Dermis microvascular lymphatic vessel endothelial cell (primary cell): Measurements from ENCODE around the gene AUTS2. TPM values are rescaled to one million over a fixed set of nuclear protein-coding genes. Genes with fewer than 3 reads are reported as not detected.
"Not testable (repeated sequence)": the region's sequence is repeated elsewhere in the genome, so short reads cannot be mapped to it uniquely, and the experiment has no call there.

Experiments
- DNase-seq, 2 donors: peaks; one replicate each; pipeline versions ENCODE4 v3.0.0 to v3.0.0-alpha.2; 2010; ENCODE audit warnings: low read depth in 2 of 2
- total RNA-seq: library from RNA; depleted of rRNA; stranded (reverse); fragments of >200 nt; gene quantifications from 2 replicates; pipeline ENCODE4 v1.2.1, GENCODE V29; 2014

The AUTS2 gene
- total RNA-seq, 1 donor from 2014 or later, result 0.51 TPM

GRCh38 chr7:70360557-70360956 is 762.3 kb downstream of the AUTS2 start:
- no peak for DNase-seq

DNA sequence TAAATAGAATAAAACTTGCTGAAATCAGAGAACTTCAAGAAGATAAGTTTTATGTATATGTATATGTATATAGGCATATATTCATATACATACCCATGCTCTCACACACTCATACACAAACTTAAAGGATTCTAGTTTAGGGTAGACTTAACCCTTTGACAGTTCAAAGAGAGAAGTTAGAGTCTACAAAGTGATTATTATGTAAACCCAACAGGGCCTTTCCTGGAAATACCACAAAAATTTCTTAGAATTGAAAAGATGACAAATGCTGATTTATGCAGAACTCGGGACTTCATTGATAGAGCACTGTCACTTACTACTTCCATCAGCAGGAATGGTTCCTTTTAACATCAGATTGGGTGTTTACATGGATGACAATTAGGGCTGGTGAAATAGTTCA is 763.5 kb downstream of the AUTS2 start:
- no peak for DNase-seq

- not testable (repeated sequence) for DNase-seq
These were observed 766.1 kb downstream of the AUTS2 start for GRCh38 chr7:70364393-70364792.

DNA sequence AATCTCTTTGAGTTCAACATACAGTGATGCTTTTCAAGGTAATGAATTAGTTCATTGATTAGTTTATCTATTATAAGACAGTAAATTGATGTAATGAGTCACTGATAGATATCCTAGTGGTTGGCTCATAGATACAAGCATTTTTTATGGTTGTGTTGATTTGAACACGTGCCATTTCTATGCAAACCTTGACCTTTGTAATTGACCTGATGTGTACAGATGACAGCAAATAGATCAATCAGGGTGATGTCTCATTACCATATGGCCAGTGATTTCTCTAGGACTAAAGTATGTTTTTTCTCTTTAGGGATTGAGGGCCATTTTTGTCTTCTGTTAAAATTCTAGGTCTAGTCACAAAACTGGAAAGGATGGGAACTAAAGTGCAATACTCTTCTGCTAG is 773.4 kb downstream of the AUTS2 start:
- no peak for DNase-seq

GRCh38 chr7:70372768-70373515 is 774.7 kb downstream of the AUTS2 start:
- DNase-seq, result no peak

- no peak for DNase-seq
These were observed 776.7 kb downstream of the AUTS2 start for GRCh38 chr7:70374772-70375533.

DNA sequence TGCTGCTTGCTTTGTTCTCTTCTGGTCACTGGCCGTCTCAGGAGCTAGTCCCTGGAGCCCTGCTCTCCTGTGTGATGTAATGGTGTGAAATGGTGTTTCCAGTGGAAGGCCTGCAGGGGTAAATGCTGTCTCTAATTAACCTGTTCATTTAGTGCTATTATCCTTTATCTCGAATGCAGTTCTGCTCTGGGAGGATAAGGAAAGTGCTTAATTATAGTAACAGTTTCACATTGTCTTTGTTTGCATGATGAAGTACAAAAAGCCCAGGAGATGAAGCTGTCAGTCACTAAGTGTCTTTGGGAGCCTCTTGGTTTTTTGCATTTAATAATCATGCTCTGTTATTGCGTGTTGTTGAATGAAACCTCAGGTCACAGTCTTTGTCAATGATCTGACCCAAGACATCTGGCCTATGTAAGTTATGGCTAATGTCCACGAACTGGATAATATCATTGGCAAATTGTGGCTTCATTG is 778.3 kb downstream of the AUTS2 start:
- DNase-seq, result no peak

- no peak for DNase-seq
These were observed 779.7 kb downstream of the AUTS2 start for GRCh38 chr7:70377957-70378356.

GRCh38 chr7:70379210-70379609 is 780.9 kb downstream of the AUTS2 start:
- DNase-seq, result no peak

GRCh38 chr7:70380421-70381015 is 782.2 kb downstream of the AUTS2 start:
- no peak for DNase-seq

GRCh38 chr7:70383066-70383782 is 784.9 kb downstream of the AUTS2 start:
- no peak for DNase-seq

- no peak for DNase-seq
These were observed 785.7 kb downstream of the AUTS2 start for GRCh38 chr7:70384024-70384423.

- DNase-seq, result no peak
These were observed 786.6 kb downstream of the AUTS2 start for GRCh38 chr7:70384891-70385290.

DNA sequence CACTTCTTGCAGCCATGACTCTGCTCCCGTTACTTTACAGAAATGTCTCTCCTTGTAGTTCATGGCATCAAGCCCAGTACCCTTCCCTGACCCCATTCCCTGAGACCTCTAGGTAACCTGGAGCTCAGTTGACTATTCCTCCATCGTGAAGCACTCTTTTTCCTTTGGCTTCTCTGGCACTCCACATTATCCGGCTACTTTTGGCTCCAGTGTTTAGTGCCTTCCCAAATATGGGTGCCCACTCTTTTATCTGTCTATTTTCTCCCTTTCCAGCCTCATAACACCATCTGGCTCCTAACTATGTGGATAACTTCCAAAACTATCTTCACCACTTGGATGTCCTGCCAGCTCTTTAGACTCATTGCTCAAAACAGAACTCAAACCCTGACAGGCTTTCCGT is 788.9 kb downstream of the AUTS2 start:
- no peak for DNase-seq

GRCh38 chr7:70389531-70390151 is 791.4 kb downstream of the AUTS2 start:
- DNase-seq, result no peak

DNA sequence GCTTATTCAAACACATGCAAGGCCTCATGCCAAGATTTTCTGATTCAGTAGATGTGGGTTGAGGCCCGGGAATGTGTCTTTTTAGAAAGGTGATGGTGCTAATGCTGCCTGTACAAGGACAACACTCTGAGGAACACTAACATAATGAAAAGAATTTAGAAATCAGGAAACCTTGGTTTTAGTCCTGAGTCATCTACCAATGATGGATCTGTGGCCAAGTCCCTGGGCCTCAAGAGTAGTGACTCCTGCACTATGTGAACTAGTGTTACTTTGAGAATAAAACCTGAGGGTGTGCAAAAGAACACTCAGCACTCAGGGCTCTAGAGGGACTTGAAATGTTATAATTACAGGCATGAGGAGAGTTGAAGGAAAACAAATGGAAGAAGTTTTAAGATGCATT is 792.0 kb downstream of the AUTS2 start:
- DNase-seq, result no peak

GRCh38 chr7:70392256-70392876 is 794.1 kb downstream of the AUTS2 start:
- no peak for DNase-seq

DNA sequence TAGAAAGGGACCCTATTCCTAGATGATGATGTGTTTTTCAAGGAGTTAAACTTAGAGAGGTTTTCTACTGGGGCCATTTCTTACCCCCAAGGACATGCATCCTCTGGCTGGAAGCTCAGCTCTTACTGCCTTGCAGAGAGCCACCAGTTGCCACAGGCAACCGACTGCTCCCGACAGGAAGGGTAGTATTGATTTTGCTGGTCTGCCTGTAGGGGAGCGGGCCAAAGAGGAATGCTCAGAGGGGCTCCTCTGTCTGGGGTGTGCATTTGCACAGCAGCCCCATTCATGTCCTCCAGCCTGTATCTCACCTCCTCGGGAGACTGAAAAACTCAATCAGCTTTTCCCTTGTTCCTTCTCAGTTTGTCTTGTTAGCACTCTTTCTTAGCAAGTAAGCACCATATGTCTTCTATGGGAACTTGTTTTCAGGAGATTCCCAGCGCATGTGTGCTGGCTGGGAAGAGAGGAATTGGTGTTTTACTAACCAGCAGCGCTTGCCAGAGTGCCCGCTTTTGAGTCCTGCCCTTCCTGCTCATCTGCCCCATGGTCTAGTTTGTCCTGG is 794.7 kb downstream of the AUTS2 start:
- no peak for DNase-seq

DNA sequence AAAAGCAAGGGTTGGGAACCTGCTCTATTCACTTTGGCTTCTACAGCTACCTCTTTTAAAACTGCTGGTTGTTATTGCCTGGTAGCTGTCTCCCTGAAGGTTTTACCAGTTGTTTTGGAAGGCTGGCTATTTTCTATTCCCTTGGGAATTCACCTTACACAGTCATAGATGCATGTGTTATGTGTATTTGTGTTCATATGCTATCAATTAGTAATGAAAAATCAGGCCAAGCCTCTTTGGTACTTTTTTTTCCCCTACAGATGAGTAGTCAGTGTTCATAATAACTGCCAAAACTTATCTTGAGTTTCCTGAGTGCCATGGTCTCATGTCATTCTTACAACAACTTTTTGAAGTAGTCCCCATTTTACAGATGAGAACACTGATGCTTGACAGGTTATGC is 795.7 kb downstream of the AUTS2 start:
- no peak for DNase-seq

DNA sequence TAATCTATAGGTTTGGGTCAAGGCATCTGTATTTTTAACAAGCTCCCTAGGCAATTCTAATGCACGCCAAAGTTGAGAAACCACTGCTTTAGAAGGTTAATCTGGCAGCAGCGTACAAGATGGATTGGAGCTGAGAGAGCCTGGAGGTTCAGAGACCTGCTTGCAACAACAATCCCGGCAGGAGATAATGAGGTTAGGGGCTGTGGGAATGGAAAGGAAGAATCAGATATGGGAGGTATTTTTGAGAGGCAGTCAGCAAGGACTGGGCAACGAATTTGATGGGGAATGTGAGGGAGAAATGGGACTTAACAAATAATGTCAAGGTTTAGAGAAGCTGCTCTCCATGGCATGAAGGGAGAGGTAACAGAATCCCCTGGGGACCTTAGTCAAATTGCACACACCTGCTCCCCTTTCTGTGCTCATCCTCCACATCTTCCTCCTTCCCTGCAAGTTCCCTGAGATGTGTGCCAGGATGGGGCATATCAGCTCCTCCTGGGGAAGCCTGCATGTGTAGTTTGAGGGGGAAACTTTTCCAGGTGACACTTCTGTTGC is 802.6 kb downstream of the AUTS2 start:
- DNase-seq, result no peak
